Measurements from ENCODE around the gene TFAP2C. TPM values are rescaled to one million over a fixed set of nuclear protein-coding genes. Genes with fewer than 3 reads are reported as not detected.

TFAP2C gene
- total and polyA plus RNA-seq, 9 of the 15 experiments (the other 6 are each of a cell fraction or from before 2014, with no cell fraction given): 0.03 to 0.04 TPM; not detected in 7

GRCh38 chr20:56683077-56683865 lies 54.2 kb downstream of the TFAP2C start:
- in situ Hi-C loops (cut with MboI): no loop called here
- no peak for TF ChIP-seq KAT8 (IDR thresholded peaks at IDR 0.05; ENCODE audit: low read depth)
- no peak for TF ChIP-seq ZNF316 (IDR thresholded peaks at IDR 0.05)
- no peak for TF ChIP-seq WHSC1 (IDR thresholded peaks at IDR 0.05; ENCODE audit: low read length)
- no peaks in the 10 kb centered on the region for H3K9me1 ChIP-seq (ENCODE audit: control insufficient read depth, insufficient read depth, low read length)
- CTCF ChIA-PET (ENCODE audit: low intra/inter-chr PET ratio): no interaction called here
- ATAC-seq (no peak), DNase-seq (ENCODE audit: extremely low read depth in 1 of 4, low spot score in 3 of 4) (no peak), FAIRE-seq (no peak)
- no peaks in the 10 kb centered on the region for H3K79me2 ChIP-seq (ENCODE audit: control insufficient read depth, insufficient read depth, low read length)
- 0% methylated on average over 11 of the region's 11 CpGs for WGBS (ENCODE audit: insufficient coverage, low coverage, missing lambda C conversion rate)
- H3K27me3 ChIP-seq (ENCODE audit: control insufficient read depth in 2 of 2, insufficient read depth in 2 of 2, low read length in 2 of 2): peaks cover 4 to 18% of the 10 kb centered on the region in 2 experiments; a peak in 3 of 5 replicates
- no peaks in the 10 kb centered on the region for H4K20me1 ChIP-seq (replicated peaks; ENCODE audit: control insufficient read depth, insufficient read depth, low read length)
- H3K9ac ChIP-seq (ENCODE audit: insufficient read depth in 1 of 2, low read depth in 2 of 2, low read length in 2 of 2): no peak overlapping the region
- no TSS peak for BruUV-seq (replicated peaks)
- H3K9me3 ChIP-seq (replicated peaks; ENCODE audit: control insufficient read depth, insufficient read depth, low read depth, low read length): no peaks in the 10 kb centered on the region
- no peak overlapping the region for H2AFZ ChIP-seq (ENCODE audit: low read depth, low read length)
- no peak overlapping the region for H3K4me2 ChIP-seq (ENCODE audit: insufficient read depth, low read length)
- H3K4me1 ChIP-seq (replicated peaks in 1 of 2; ENCODE audit: control insufficient read depth in 2 of 2, insufficient read depth in 2 of 2, low read length in 2 of 2): no peaks in the 10 kb centered on the region
- intact Hi-C loops (cut with micrococcal nuclease): no loop called here
- POLR2A ChIA-PET: no interaction called here
- H3K36me3 ChIP-seq (ENCODE audit: control insufficient read depth, insufficient read depth, low read length): no peaks in the 10 kb centered on the region
- H3K4me3 ChIP-seq: no peak overlapping the region
- no peak overlapping the region for H3K27ac ChIP-seq (ENCODE audit: extremely low read depth, low read depth, low read length)

GRCh38 chr20:56685879-56686278 lies 56.8 kb downstream of the TFAP2C start:
- DNase-seq (ENCODE audit: extremely low read depth in 1 of 4, low spot score in 3 of 4) (no peak), ATAC-seq (no peak; the same call in 2 of the 3 replicates), FAIRE-seq (no peak)
- no TSS peak for BruUV-seq (replicated peaks)
- 0% methylated on average over 16 of the region's 16 CpGs for WGBS (ENCODE audit: insufficient coverage, low coverage, missing lambda C conversion rate)
- H3K79me2 ChIP-seq (ENCODE audit: control insufficient read depth, insufficient read depth, low read length): no peaks in the 10 kb centered on the region
- no peak overlapping the region for H3K27ac ChIP-seq (ENCODE audit: extremely low read depth, low read depth, low read length)
- H3K9me3 ChIP-seq (replicated peaks; ENCODE audit: control insufficient read depth, insufficient read depth, low read depth, low read length): no peaks in the 10 kb centered on the region
- H3K9me1 ChIP-seq (ENCODE audit: control insufficient read depth, insufficient read depth, low read length): no peaks in the 10 kb centered on the region
- CTCF ChIA-PET (ENCODE audit: low intra/inter-chr PET ratio): no interaction called here
- H3K4me3 ChIP-seq: no peak overlapping the region
- H3K27me3 ChIP-seq (ENCODE audit: control insufficient read depth in 2 of 2, insufficient read depth in 2 of 2, low read length in 2 of 2): peaks cover 0 to 20% of the 10 kb centered on the region in 2 experiments; a peak in 3 of 5 replicates
- POLR2A ChIA-PET: interaction anchor here (0.7 kb wide), 1 partner anchor 10 kb away, joined by 4 read pairs; no protein-coding TSS in a partner anchor
- H3K36me3 ChIP-seq (ENCODE audit: control insufficient read depth, insufficient read depth, low read length): no peaks in the 10 kb centered on the region
- in situ Hi-C loops (cut with MboI): no loop called here
- no peak overlapping the region for H2AFZ ChIP-seq (ENCODE audit: low read depth, low read length)
- H3K9ac ChIP-seq (ENCODE audit: insufficient read depth in 1 of 2, low read depth in 2 of 2, low read length in 2 of 2): no peak overlapping the region
- no peaks in the 10 kb centered on the region for H3K4me1 ChIP-seq (replicated peaks in 1 of 2; ENCODE audit: control insufficient read depth in 2 of 2, insufficient read depth in 2 of 2, low read length in 2 of 2)
- H4K20me1 ChIP-seq (replicated peaks; ENCODE audit: control insufficient read depth, insufficient read depth, low read length): no peaks in the 10 kb centered on the region
- intact Hi-C loops (cut with micrococcal nuclease): no loop called here
- H3K4me2 ChIP-seq (ENCODE audit: insufficient read depth, low read length): no peak overlapping the region
- TF ChIP-seq ZNF134 (CRISPR knock-in tag; conservative IDR thresholded peaks at IDR 0.05): no peak
- no peak for TF ChIP-seq ZNF444 (CRISPR knock-in tag; IDR thresholded peaks at IDR 0.05)
- no peak for TF ChIP-seq FOXJ3 (CRISPR knock-in tag; IDR thresholded peaks at IDR 0.05)
- no peak for TF ChIP-seq LEF1 (IDR thresholded peaks at IDR 0.05)
- TF ChIP-seq CBFB (CRISPR knock-in tag; IDR thresholded peaks at IDR 0.05): no peak
- no peak for TF ChIP-seq CHD4 (IDR thresholded peaks at IDR 0.05; ENCODE audit: insufficient read depth, insufficient replicate concordance, low read depth, low read length, poor library complexity, severe bottlenecking)
- no peak for TF ChIP-seq AFF1 (IDR thresholded peaks at IDR 0.05; ENCODE audit: low read depth in 1 of 2, partially characterized antibody in 2 of 2)
- no peak for TF ChIP-seq PTRF (tag; IDR thresholded peaks at IDR 0.05)

Data from K562 (cell line).